Measurements from ENCODE around the gene MOCS1.

MOCS1 gene

GRCh38 chr6:39947611-39948068 lies 13.4 kb upstream of the MOCS1 start:
- DNase-seq = no peak

- DNase-seq = no peak
Measured at GRCh38 chr6:39945626-39946025, 11.4 kb upstream of the MOCS1 start.

- DNase-seq = no peak
Measured at GRCh38 chr6:39942903-39943580, 8.8 kb upstream of the MOCS1 start.

- DNase-seq = no peak
Measured at GRCh38 chr6:39941820-39942219, 7.6 kb upstream of the MOCS1 start.

- no peak for DNase-seq
Measured at GRCh38 chr6:39941138-39941537, 6.9 kb upstream of the MOCS1 start.

- no peak for DNase-seq
Measured at GRCh38 chr6:39938773-39939654, 4.8 kb upstream of the MOCS1 start.

GRCh38 chr6:39937686-39938333 lies 3.5 kb upstream of the MOCS1 start:
- DNase-seq = no peak

GRCh38 chr6:39936857-39937256 lies 2.6 kb upstream of the MOCS1 start:
- no peak for DNase-seq

- DNase-seq = no peak
Measured at GRCh38 chr6:39935241-39935640, 979 bp upstream of the MOCS1 start.

GRCh38 chr6:39933669-39934130 lies 562 bp downstream of the MOCS1 start:
- no peak for DNase-seq

- no peak for DNase-seq
Measured at GRCh38 chr6:39932386-39932910, 1.8 kb downstream of the MOCS1 start.

- DNase-seq = no peak
Measured at GRCh38 chr6:39931607-39932006, 2.7 kb downstream of the MOCS1 start.

- no peak for DNase-seq
Measured at GRCh38 chr6:39930540-39930939, 3.7 kb downstream of the MOCS1 start.

- DNase-seq = no peak
Measured at GRCh38 chr6:39929733-39930461, 4.4 kb downstream of the MOCS1 start.

- DNase-seq = no peak
Measured at GRCh38 chr6:39929039-39929732, 5.1 kb downstream of the MOCS1 start.

- DNase-seq = no peak
Measured at GRCh38 chr6:39927159-39927558, 7.1 kb downstream of the MOCS1 start.

GRCh38 chr6:39926668-39927067 lies 7.6 kb downstream of the MOCS1 start:
- DNase-seq = no peak

GRCh38 chr6:39925931-39926290 lies 8.4 kb downstream of the MOCS1 start:
- no peak for DNase-seq

GRCh38 chr6:39925191-39925930 lies 8.9 kb downstream of the MOCS1 start:
- DNase-seq = no peak

GRCh38 chr6:39924283-39924682 lies 10.0 kb downstream of the MOCS1 start:
- no peak for DNase-seq

GRCh38 chr6:39923861-39924260 lies 10.4 kb downstream of the MOCS1 start:
- no peak for DNase-seq
